Endothelial cell (in vitro differentiated cells): ENCODE data around the gene IL1A. TPM values are rescaled to one million over a fixed set of nuclear protein-coding genes. Genes with fewer than 3 reads are reported as not detected.

ENCODE experiments used
- DNase-seq: peaks from one replicate; pipeline ENCODE4 v3.0.0; 2021; ENCODE audit warnings: low spot score
- H3K27ac Mint-ChIP-seq: one replicate; pipeline ENCODE4 v1.8.0; 2021; ENCODE audit warnings: mixed read lengths, inconsistent platforms; ENCODE audit not compliant: unreplicated experiment
- H3K27me3 Mint-ChIP-seq: one replicate; pipeline ENCODE4 v1.8.0; 2021; ENCODE audit warnings: mild to moderate bottlenecking, moderate library complexity, mixed read lengths, inconsistent platforms; ENCODE audit not compliant: unreplicated experiment
- H3K36me3 Mint-ChIP-seq: one replicate; pipeline ENCODE4 v1.8.0; 2021; ENCODE audit warnings: mild to moderate bottlenecking, low read depth, mixed read lengths, inconsistent platforms; ENCODE audit not compliant: unreplicated experiment
- H3K4me1 Mint-ChIP-seq: one replicate; pipeline ENCODE4 v1.8.0; 2021; ENCODE audit warnings: mild to moderate bottlenecking, mixed read lengths, inconsistent platforms; ENCODE audit not compliant: unreplicated experiment
- H3K4me3 Mint-ChIP-seq: one replicate; pipeline ENCODE4 v1.8.0; 2021; ENCODE audit warnings: mild to moderate bottlenecking, mixed read lengths, inconsistent platforms; ENCODE audit not compliant: unreplicated experiment
- H3K9me3 Mint-ChIP-seq: one replicate; pipeline ENCODE4 v1.8.0; 2021; ENCODE audit warnings: mixed read lengths, inconsistent platforms; ENCODE audit not compliant: unreplicated experiment
- total RNA-seq: library from RNA; stranded (reverse); fragmentation: NEBNext Ultra II Directional; extraction: Animal tissue kit (Norgen Biotek cat#: 25700); gene quantifications from one replicate; pipeline ENCODE4 v1.2.1, GENCODE V29; 2021; ENCODE audit not compliant: unreplicated experiment
- TF ChIP-seq, protein P1 (sequence below): fragments of 200-600 bp; sonication (generic); IDR thresholded peaks from one replicate; pipeline ENCODE4 v1.5.0; 2021; ENCODE audit warnings: antibody characterized with exemption; ENCODE audit not compliant: unreplicated experiment

IL1A gene
- total RNA-seq, 1 donor from 2014 or later = 0.26 TPM

DNA sequence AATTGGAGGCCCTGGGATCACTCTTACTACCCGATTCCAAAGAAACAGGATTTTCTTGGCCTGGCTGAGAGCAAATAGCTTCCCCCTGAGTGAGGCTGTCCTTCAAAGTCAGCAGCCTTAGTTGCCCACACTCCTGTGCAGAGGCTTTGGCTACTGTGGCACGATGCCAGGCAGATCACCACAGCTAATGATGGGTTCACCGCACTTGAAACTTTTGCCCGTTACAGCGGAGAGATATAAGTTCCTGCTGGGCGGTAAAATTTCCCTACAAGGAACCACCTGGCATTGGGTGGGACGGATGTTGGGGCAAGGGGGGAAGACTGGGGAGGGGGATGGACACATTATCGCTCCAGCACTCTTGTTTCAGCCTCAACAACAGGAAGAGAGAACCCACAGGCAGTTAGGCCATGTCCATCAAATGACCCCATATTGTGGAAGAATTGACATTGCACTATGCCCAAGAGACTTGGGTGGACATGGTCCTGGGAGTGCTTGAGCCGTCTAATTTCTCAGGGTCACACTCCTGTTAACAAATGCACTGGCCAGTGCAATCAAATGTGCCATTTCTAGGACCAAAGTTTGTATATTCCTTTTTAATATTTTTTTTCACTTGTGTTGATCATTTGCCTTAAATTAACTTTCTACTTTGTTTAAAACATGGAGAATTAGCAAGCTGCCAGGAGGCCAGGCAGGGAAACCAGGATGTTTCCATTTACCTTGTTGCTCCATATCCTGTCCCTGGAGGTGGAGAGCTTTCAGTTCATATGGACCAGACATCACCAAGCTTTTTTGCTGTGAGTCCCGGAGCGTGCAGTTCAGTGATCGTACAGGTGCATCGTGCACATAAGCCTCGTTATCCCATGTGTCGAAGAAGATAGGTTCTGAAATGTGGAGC lies 47.9 kb upstream of the IL1A start:
- DNase-seq = no peak
- Mint-ChIP-seq H3K27me3 (peaks cover 4% of the 10 kb centered on the region), H3K27ac (peak overlapping the region; percentile 92), H3K36me3 (peaks cover 3% of the 10 kb centered on the region), H3K9me3 (no peaks in the 10 kb centered on the region), H3K4me1 (peaks cover 46% of the 10 kb centered on the region), H3K4me3 (no peak overlapping the region)
- TF ChIP-seq, protein P1, sequence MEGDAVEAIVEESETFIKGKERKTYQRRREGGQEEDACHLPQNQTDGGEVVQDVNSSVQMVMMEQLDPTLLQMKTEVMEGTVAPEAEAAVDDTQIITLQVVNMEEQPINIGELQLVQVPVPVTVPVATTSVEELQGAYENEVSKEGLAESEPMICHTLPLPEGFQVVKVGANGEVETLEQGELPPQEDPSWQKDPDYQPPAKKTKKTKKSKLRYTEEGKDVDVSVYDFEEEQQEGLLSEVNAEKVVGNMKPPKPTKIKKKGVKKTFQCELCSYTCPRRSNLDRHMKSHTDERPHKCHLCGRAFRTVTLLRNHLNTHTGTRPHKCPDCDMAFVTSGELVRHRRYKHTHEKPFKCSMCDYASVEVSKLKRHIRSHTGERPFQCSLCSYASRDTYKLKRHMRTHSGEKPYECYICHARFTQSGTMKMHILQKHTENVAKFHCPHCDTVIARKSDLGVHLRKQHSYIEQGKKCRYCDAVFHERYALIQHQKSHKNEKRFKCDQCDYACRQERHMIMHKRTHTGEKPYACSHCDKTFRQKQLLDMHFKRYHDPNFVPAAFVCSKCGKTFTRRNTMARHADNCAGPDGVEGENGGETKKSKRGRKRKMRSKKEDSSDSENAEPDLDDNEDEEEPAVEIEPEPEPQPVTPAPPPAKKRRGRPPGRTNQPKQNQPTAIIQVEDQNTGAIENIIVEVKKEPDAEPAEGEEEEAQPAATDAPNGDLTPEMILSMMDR = no peak

DNA sequence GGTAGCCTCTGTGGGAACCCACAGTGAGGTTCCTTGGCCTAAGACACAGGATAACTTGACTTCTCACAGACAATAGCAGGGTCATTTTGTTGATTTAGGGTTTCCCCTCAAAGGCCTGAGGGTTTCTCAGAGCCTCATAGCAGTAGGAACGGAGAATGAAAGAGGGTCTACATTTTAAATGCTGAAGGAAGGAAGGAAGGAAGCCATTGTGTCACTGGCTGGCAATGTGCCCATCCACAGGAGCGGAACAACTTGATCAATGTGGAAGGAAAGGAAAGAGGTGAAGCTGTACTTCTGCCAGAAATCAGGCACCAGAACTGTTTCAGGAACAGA lies 47.2 kb upstream of the IL1A start:
- H3K4me3 Mint-ChIP-seq = peak overlapping the region; percentile 37
- H3K9me3 Mint-ChIP-seq = no peaks in the 10 kb centered on the region
- H3K27ac Mint-ChIP-seq = peak overlapping the region; percentile 92
- H3K4me1 Mint-ChIP-seq = peaks cover 49% of the 10 kb centered on the region
- no peak for DNase-seq
- TF ChIP-seq, protein P1 = no peak
- peaks cover 7% of the 10 kb centered on the region for H3K27me3 Mint-ChIP-seq
- peaks cover 3% of the 10 kb centered on the region for H3K36me3 Mint-ChIP-seq

DNA sequence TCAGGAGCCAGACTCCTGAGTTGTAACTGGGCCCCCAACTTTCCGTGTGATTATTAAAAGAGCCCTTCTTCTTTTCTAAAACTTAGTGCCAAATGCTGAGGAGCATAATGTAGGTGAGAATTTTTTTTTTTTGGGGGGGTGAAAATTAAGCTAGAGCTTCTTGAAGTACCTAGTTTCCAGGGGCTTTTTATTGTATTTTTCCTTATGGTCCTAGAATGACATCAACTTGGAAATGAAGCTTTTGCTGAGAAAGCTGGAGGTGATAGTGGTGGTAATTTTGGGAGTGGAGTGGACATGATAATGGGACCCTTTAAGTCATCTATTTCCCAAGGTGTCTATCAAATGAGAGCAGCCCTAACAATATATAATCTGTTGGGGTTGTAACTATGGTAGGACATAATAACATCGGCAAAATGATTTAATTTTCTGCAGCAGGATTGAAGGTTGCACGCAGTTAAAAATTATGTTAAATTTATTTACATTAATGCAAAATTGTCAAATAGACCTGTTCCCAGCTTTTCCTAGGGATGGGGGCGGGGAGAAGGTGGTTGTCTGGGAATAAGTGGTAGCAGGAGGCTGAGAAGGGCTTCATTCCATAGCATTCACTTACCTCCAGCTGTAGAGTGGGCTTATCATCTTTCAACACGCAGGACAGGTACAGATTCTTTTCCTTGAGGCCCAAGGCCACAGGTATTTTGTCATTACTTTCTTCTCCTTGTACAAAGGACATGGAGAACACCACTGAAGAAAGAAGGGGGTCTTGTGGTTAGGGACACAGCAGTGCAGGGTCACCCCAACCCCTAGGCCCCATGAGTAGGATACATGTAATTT lies 46.6 kb upstream of the IL1A start:
- no peak for DNase-seq
- Mint-ChIP-seq H3K4me3 (peak overlapping the region; percentile 37), H3K9me3 (no peaks in the 10 kb centered on the region), H3K4me1 (peaks cover 49% of the 10 kb centered on the region), H3K36me3 (peaks cover 3% of the 10 kb centered on the region), H3K27ac (peak overlapping the region; percentile 92), H3K27me3 (peaks cover 9% of the 10 kb centered on the region)
- TF ChIP-seq, protein P1 = no peak

DNA sequence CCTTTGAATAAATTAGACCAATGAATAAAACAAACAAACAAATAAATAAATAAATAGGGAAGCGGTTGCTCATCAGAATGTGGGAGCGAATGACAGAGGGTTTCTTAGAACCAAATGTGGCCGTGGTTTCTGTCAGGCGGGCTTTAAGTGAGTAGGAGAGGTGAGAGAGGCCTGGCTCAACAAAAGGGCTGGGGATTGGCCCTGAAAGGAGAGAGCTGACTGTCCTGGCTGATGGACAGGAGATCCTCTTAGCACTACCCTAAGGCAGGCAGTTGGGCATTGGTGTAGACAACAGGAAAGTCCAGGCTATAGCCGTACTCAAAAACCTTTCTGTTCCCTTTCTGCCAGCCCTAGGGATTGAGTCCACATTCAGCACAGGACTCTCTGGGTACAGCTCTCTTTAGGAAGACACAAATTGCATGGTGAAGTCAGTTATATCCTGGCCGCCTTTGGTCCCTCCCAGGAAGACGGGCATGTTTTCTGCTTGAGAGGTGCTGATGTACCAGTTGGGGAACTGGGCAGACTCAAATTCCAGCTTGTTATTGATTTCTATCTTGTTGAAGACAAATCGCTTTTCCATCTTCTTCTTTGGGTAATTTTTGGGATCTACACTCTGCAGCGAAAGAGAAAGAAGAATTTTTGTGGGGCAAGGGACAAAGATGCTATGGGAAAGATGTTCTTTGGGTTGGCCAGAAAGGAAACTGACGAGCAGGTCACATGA lies 45.8 kb upstream of the IL1A start:
- H3K9me3 Mint-ChIP-seq = no peaks in the 10 kb centered on the region
- H3K36me3 Mint-ChIP-seq = peaks cover 3% of the 10 kb centered on the region
- peaks cover 49% of the 10 kb centered on the region for H3K4me1 Mint-ChIP-seq
- H3K4me3 Mint-ChIP-seq = peak overlapping the region; percentile 9
- peaks cover 11% of the 10 kb centered on the region for H3K27me3 Mint-ChIP-seq
- TF ChIP-seq, protein P1 = no peak
- H3K27ac Mint-ChIP-seq = peak overlapping the region; percentile 27
- no peak for DNase-seq
